Rectal smooth muscle tissue (tissue), 1 donor: ENCODE measurements around the gene PPP1R12B.
"Not testable (repeated sequence)": the region's sequence is repeated elsewhere in the genome, so short reads cannot be mapped to it uniquely, and the experiment has no call there.

ENCODE experiments used
- H3K27ac ChIP-seq: one replicate; pipeline ENCODE4 v1.7.0; 2013; ENCODE audit warnings: low read depth, low read length, inconsistent platforms
- H3K27me3 ChIP-seq: one replicate; pipeline ENCODE4 v1.7.0; 2013; ENCODE audit warnings: low read length; ENCODE audit not compliant: control insufficient read depth, insufficient read depth
- H3K36me3 ChIP-seq: one replicate; pipeline ENCODE4 v1.7.0; 2013; ENCODE audit warnings: low read length; ENCODE audit not compliant: control insufficient read depth, insufficient read depth
- H3K4me1 ChIP-seq: one replicate; pipeline ENCODE4 v1.7.0; 2013; ENCODE audit warnings: low read length; ENCODE audit not compliant: control insufficient read depth, insufficient read depth
- H3K4me3 ChIP-seq: one replicate; pipeline ENCODE4 v1.7.0; 2013; ENCODE audit warnings: low read length
- H3K9ac ChIP-seq: one replicate; pipeline ENCODE4 v1.7.0; 2013; ENCODE audit warnings: low read length

PPP1R12B gene

DNA sequence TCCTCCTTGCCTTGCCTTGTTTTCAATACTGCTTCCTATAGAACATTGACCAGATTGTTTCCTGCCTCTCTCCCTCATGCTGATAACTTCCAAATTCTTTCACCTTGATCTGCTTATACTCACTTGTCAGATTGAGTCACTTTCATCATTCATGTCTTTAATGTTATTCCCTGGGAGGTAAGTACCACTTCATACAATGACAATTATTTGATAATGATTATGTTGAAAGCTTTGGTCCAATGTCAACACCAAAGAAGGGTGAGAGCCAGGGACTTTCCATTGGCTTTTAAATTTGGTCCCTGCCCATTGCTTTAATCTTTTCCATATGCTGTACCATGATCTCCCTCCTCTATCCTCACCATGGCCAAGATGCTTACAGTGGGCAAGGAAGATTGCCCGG lies 224.4 kb downstream of the PPP1R12B start:
- H3K4me1 ChIP-seq: peaks cover 56% of the 10 kb centered on the region
- peaks cover 29% of the 10 kb centered on the region for H3K36me3 ChIP-seq
- H3K9ac ChIP-seq: no peak overlapping the region
- H3K4me3 ChIP-seq: no peak overlapping the region
- no peaks in the 10 kb centered on the region for H3K27me3 ChIP-seq
- peak overlapping the region; percentile 33 for H3K27ac ChIP-seq

DNA sequence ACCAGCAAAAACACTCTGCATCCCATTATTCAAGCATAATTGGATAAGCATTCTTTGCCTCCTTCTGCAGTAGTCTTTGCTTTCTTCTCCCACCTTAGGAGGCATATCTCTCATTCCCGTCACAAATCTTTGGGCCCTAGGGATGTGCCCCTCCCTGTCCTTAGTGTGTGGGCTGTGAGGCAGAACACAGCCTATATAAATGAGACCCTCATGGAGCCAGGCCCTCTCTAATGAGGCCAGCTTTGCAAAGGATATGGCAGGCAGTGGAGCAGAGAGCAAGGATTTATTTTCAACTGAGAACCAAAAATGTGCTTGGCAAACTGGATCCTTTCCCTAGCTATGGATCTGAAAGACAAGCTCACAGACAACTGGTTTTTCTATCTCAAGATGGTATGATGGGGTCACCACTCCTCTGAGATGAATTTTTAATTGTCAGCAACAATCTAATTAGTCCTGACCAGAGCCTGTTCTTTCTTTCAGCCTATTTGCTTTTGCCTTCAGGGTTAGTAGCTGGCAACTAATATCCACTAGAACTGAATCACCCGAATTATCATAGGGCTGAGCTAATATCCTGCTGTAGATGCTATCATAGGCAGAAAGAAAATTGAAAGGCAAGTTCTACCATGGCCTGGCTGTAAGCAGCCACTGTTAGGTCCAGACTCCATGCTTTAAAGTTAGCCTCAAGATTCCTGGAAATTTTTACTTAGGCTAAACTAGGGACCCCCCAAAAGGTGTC lies 227.6 kb downstream of the PPP1R12B start:
- H3K9ac ChIP-seq: no peak overlapping the region
- H3K27ac ChIP-seq: peak overlapping the region; percentile 69
- no peak overlapping the region for H3K4me3 ChIP-seq
- H3K4me1 ChIP-seq: peaks cover 59% of the 10 kb centered on the region
- H3K36me3 ChIP-seq: peaks cover 12% of the 10 kb centered on the region
- no peaks in the 10 kb centered on the region for H3K27me3 ChIP-seq

DNA sequence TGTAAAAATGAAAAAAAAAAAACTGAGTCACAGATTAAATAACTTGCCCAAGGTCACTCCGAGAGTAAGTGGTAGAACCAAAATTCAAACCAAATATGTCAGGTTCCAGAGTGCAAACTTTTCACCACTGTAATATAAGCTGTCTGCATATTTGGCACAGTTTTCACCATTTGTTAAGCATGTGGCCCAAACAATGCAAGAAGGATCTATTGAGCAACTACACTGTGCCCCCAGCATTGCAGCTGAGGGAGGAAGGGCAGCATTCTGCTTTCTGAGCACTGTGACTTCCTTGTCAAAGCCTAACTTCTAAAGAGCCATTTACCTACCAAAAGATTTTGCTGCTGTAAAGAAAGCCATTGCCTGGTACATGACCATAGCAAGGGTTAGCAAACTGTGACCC lies 228.3 kb downstream of the PPP1R12B start:
- Histone ChIP-seq H3K36me3 (peaks cover 15% of the 10 kb centered on the region), H3K9ac (no peak overlapping the region), H3K4me1 (peaks cover 55% of the 10 kb centered on the region), H3K27me3 (no peaks in the 10 kb centered on the region), H3K27ac (peak overlapping the region; percentile 81), H3K4me3 (no peak overlapping the region)

DNA sequence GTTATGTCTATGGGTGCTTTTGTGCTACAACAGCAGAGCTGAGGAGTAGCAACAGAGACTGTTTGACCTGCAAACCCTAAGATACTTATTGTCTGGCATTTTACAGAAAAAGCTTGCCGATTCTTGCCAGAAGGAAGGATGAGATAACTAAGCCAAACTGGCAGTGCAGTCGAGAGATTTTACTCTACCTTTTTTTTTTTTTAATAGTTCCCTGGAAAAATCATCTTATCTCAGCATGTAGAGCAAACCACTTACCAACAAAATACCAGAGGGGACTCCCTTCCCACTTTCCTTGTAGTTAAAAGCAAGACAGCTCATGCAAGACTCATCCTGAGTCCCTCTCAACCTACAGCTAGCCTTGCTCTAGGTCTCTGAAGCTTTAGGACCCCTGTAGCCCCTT lies 228.9 kb downstream of the PPP1R12B start:
- peaks cover 15% of the 10 kb centered on the region for H3K36me3 ChIP-seq
- H3K27me3 ChIP-seq: no peaks in the 10 kb centered on the region
- no peak overlapping the region for H3K9ac ChIP-seq
- peaks cover 52% of the 10 kb centered on the region for H3K4me1 ChIP-seq
- peak overlapping the region; percentile 81 for H3K27ac ChIP-seq
- H3K4me3 ChIP-seq: no peak overlapping the region

DNA sequence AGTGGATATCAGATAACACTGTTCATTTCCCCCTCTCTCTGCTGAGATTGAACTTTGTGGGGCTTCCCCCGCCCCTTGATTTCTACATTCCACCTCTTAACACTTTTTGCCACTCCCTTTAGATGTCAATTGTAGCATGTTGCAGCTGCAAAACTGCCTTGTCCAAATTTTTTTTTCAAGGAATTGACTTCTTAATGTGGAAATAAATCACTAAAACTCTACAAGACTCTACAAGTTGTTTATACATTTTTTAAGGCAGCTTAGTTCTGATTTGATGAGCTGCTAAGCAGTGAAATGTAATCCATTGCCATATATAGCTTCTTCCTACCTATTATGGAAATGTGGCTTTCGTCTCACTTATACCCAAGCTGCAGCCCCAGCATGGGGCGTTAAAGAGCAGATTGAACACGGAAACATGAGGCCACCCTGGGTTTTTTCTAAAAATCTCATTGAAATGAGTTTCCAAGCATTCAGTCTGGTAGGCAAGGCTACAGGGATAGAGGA lies 229.6 kb downstream of the PPP1R12B start:
- Histone ChIP-seq H3K4me1 (peaks cover 52% of the 10 kb centered on the region), H3K9ac (no peak overlapping the region), H3K36me3 (peaks cover 15% of the 10 kb centered on the region)

DNA sequence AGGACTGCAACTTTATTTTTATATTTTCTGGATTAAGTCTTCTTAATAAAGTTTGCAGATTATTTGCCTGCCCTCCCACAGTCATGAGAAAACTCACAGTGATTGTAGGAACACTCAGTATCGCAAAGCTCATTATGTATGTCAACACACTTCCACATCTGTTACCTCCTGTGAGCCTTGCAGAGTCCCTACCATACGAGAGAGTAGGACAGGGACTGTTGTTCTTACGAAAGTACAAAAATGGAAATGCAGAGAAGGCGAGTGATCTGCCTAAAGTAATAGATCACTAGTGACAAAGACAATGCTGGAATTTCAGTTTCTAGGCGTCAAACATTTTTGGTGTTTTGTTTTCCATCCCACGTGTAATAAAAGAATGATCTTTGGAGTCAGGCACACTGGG lies 230.1 kb downstream of the PPP1R12B start:
- Histone ChIP-seq H3K36me3 (peaks cover 15% of the 10 kb centered on the region), H3K27ac (peak overlapping the region; percentile 81), H3K4me1 (peaks cover 52% of the 10 kb centered on the region), H3K27me3 (no peaks in the 10 kb centered on the region), H3K4me3 (no peak overlapping the region), H3K9ac (no peak overlapping the region)

More for the DNA sequence above, 229.6 kb downstream of the PPP1R12B start:
- no peaks in the 10 kb centered on the region for H3K27me3 ChIP-seq
- H3K4me3 ChIP-seq: no peak overlapping the region
- H3K27ac ChIP-seq: peak overlapping the region; percentile 81

DNA sequence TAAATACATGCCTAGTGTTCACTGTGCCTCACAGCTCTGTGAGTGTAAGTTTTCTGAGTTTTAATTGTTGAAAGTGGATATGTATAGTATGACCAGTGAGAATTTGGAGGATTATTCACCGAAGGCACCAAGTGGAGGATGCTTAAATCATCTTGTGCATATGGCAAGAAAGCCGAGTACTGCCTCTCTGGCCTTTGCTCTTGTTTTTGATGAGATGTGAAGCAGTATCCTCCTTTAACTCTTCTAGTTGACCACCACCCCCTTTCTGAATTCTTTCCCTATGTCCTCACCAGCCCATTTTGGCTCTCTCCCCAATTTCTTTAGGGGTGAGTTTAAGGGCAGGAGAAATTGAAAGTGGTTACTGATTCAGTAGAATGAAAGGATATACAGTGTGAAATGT lies 231.3 kb downstream of the PPP1R12B start:
- no peak overlapping the region for H3K9ac ChIP-seq
- peaks cover 18% of the 10 kb centered on the region for H3K36me3 ChIP-seq
- peak overlapping the region; percentile 81 for H3K27ac ChIP-seq
- H3K27me3 ChIP-seq: no peaks in the 10 kb centered on the region
- no peak overlapping the region for H3K4me3 ChIP-seq
- peaks cover 50% of the 10 kb centered on the region for H3K4me1 ChIP-seq

DNA sequence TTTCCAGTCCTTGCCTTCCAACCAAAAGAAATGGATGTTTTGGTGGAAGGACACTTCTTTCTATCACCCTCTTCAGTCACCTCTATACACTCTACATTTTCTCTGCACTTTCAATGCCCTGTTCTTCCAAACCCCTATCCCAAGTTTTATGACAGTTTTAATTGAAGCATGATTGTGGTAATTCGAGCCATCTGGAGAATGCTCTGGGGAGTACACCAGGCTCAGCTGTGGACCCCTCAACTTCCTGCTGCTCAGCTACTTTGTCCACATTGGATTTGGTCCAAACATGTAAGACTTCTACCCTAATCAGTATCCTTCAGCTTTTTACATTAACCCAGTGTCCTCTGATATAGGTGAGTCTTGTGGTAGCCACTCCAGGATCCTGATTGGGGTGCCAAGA lies 232.1 kb downstream of the PPP1R12B start:
- Histone ChIP-seq H3K4me3 (no peak overlapping the region), H3K36me3 (peaks cover 13% of the 10 kb centered on the region), H3K4me1 (peaks cover 48% of the 10 kb centered on the region), H3K27ac (peak overlapping the region; percentile 81), H3K9ac (no peak overlapping the region), H3K27me3 (no peaks in the 10 kb centered on the region)

DNA sequence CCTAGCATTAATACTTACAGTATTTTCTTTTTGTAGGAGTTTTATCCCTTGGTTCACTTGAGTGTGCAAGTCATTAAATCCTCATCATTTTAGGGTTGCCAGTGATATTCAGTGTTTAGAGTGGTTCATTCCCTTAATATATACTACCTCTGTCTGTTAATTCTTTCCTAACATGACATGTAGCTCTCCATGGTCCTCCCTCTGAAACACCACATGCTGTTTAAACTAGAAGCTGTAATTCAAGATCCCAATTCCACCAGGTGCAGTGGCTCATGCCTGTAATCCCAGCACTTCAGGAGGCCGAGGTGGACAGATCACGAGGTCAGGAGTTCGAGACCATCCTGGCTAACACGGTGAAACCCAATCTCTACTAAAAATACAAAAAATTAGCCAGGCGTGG lies 233.9 kb downstream of the PPP1R12B start:
- H3K36me3 ChIP-seq: peaks cover 13% of the 10 kb centered on the region
- not testable (repeated sequence) for H3K27ac ChIP-seq, H3K27me3 ChIP-seq, H3K4me3 ChIP-seq, H3K9ac ChIP-seq
- peaks cover 53% of the 10 kb centered on the region for H3K4me1 ChIP-seq

DNA sequence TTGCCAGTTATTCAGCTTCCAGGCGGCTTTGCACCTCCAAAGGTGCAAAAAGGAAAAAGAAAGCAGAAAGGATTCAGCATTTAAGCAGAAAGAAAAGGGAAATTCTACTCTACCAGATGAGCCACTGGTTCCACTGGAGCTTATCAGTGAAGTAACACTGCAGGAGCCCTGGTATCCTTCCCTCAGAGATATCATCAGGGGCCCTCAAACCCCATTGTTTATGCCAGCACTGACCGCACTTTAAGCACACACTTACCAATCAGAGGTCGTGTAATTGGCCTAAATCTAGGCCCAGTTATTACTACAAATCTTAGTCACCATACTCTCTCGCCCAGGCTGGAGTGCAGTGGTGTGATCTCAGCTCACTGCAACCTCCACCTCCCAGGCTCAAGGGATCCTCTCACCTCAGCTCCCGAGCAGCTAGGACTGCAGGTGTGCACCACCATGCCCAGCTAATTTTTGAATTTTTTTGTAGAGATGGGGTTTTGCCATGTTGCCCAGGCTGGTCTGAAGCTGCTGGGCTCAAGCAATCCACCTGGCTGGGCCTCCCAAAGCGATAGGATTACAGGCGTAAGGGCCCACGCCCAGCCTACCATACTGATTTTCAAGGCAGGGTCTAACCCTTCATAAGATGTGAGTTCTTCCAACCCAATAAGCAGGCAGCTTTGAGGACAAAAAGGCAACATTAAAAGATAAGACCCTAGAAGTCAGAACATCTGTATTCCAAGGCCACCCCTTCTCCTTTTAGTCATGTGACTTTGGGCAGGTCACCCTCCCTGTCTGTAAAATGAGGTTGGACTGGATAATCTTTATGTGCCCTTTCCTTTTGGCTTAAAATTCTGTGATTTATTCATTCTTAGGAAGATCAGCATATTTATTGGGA lies 236.4 kb downstream of the PPP1R12B start:
- H3K27ac ChIP-seq: no peak overlapping the region
- H3K27me3 ChIP-seq: no peaks in the 10 kb centered on the region
- peaks cover 13% of the 10 kb centered on the region for H3K36me3 ChIP-seq
- H3K4me1 ChIP-seq: peaks cover 53% of the 10 kb centered on the region
- no peak overlapping the region for H3K4me3 ChIP-seq
- no peak overlapping the region for H3K9ac ChIP-seq

DNA sequence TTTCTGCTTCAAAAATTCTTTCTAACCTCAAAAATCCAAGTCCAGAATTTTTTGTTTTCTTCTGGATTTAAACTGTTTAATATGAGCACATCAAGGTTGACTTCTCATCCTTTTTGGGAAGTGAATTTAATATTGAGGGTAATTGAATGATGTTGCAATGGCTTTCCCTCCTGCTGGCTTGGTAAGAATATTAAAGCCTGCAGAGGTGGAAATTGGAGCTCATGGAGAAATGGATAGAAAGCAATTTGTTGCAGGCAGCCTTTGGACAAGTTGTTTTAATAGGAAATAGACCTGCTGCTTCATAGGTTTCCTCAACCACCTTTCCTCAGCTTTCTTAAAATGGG lies 237.1 kb downstream of the PPP1R12B start:
- Histone ChIP-seq H3K4me3 (no peak overlapping the region), H3K9ac (no peak overlapping the region), H3K27me3 (no peaks in the 10 kb centered on the region), H3K36me3 (peaks cover 13% of the 10 kb centered on the region), H3K27ac (peak overlapping the region; percentile 73), H3K4me1 (peaks cover 48% of the 10 kb centered on the region)

DNA sequence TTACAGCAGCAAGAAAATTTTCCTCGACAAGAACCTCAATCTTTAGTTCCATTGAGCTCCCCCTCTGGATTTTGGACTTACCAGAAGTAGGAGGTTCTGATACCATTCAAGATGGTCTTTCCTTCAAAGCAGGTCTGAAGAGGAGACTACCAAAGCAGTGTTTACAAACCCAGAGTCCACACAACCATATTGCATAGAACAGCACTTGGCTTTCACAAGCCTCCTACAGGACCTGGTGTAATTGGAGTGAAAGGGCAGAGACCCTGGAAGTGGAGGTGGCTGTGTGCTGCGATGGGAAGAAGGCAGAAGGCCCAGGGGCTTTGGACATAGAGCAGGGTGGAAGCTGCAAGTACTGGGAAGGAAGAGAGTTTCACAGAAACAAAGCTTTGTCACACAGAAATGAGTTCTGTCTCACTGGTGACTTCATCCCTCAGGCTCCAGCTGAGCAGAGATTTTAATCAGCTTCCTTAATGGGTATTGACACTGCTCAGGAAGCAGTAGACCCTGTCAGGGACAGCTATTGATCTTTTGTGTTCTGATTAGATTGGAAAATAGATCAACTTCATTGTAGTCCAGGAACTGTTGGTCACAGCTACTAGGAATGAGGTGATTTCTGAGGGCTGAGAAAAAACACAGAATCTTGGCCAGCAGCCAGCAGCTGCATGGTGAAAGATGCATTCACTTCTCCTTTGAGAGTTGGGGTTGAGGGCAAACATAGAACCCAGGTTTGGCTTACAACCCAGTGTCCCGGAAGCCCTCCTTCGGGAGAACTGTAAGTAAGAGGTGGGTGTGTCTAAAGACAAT lies 237.7 kb downstream of the PPP1R12B start:
- Histone ChIP-seq H3K9ac (no peak overlapping the region), H3K4me1 (peaks cover 48% of the 10 kb centered on the region)

More for the DNA sequence above, 237.7 kb downstream of the PPP1R12B start:
- peaks cover 7% of the 10 kb centered on the region for H3K36me3 ChIP-seq
- no peak overlapping the region for H3K4me3 ChIP-seq
- H3K27ac ChIP-seq: peak overlapping the region; percentile 73
- H3K27me3 ChIP-seq: no peaks in the 10 kb centered on the region
